NAMALWA (cell line): ENCODE results near the gene MIEF2.
A peak's percentile ranks its signal among the peaks of the same experiment; 100 is the strongest.

ENCODE experiments used
- DNase-seq: peaks from one replicate; pipeline ENCODE4 v3.0.0-alpha.2; 2015; ENCODE audit warnings: low spot score

The MIEF2 gene

DNA sequence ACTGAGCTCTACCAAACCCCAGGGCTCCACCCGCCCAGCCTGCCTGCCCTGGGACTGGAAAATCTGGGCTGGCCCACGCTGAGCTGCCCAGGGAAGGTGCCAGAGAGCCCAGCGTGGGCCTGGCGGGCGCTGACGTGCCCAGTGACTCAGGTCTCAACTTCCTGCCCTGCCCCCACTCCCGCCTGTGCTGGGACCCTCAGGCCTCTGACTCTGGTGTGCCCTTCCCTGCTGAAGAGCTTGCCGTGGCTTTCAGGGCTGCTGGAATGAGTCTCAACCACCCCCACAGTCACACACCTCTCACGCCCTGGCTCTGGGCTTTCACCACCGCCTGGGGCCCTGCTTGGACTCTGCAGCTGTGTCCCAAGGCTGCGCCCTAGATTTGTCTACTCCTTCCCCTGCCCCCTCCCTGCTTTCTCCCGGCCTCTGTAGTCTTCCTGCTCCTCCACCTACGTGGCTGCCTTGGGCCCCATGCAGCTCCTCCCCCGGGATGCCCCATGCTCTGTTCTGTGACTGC, 24.7 kb upstream of the MIEF2 start:
- DNase-seq = no peak

DNA sequence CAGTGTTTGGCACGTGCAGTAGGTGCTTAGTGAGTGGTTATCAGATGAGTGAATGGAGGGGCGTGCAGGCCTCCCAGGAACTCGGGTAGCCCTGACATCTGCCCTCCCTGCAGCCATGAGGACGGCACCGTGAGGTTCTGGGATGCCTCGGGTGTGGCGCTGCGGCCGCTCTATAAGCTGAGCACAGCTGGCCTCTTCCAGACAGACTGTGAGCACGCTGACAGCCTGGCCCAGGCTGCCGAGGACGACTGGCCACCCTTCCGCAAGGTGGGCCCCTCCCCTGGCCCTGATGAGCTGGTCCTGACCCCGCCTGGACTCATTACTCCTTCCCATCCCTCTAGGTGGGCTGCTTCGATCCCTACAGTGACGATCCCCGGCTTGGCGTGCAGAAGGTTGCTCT, 24.0 kb upstream of the MIEF2 start:
- no peak for DNase-seq

DNA sequence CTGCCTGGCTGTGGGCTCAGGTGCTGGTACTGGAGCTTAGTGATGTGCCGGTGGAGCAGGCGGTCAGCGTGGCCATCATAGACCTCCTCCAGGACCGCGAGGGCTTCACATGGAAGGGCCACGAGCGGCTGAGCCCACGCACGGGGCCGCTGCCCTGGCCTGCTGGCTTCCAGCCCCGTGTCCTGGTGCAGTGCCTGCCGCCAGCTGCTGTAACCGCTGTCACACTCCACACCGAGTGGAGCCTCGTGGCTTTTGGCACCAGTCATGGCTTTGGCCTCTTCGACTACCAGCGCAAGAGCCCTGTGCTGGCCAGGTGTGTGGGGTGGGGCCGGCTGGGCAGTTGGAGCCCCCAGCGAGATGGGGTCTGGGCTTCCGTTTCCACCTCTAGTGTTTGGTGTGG, 23.0 kb upstream of the MIEF2 start:
- no peak for DNase-seq

DNA sequence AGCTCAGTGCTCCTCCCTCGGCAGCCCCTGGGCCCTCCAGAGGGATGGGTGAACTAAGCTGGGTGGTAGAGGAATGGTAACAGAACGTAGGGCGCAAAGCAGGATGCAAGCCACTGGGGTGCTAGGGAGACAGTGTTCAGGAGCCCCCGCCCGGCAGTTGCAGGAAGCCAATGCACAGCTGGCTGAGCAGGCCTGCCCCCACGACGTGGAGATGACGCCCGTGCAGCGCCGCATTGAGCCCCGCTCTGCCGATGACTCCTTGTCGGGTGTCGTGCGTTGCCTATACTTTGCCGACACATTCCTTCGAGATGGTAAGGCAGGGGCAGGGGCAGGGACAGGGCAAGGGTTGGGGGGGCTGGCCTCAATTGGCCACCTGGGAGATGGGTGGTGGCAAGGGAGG, 22.2 kb upstream of the MIEF2 start:
- DNase-seq = no peak

DNA sequence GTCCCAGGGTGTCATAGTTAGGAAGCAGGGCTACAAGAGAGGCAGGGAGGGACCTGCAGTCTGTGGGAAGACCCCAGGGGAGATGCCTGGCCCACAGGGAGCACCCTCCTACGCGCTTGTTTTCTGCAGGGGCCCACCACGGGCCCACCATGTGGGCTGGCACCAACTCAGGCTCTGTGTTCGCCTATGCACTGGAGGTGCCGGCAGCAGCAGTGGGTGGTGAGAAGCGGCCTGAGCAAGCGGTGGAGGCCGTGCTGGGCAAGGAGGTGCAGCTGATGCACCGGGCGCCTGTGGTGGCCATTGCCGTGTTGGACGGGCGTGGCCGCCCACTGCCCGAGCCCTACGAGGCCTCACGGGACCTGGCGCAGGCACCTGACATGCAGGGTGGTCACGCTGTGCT, 20.0 kb upstream of the MIEF2 start:
- no peak for DNase-seq

DNA sequence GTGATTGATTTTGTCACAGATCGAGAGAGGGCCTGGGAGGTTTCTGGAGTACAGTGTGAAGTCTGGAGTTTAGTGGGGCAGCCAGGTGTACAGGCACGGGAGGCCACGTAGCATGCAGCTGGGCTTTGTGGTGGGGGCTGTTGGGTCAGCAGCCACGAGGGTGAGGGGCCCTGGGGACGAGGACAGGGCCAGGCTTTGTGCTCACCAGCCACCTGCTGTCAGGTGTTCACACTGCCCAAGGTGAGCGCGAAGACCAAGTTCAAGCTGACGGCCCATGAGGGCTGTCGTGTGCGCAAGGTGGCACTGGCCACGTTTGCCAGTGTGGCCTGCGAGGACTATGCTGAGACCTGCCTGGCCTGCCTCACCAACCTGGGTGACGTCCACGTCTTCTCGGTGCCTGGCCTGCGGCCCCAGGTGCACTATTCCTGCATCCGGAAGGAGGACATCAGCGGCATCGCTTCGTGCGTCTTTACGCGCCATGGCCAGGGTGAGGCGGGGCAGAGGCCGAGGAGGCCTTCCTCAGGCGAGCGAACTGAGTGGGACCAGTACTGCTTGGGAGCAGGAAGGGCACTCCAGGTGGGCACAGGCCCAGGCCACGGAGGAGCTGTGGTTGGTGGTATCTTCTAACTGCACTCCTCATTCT, 19.1 kb upstream of the MIEF2 start:
- DNase-seq = no peak

DNA sequence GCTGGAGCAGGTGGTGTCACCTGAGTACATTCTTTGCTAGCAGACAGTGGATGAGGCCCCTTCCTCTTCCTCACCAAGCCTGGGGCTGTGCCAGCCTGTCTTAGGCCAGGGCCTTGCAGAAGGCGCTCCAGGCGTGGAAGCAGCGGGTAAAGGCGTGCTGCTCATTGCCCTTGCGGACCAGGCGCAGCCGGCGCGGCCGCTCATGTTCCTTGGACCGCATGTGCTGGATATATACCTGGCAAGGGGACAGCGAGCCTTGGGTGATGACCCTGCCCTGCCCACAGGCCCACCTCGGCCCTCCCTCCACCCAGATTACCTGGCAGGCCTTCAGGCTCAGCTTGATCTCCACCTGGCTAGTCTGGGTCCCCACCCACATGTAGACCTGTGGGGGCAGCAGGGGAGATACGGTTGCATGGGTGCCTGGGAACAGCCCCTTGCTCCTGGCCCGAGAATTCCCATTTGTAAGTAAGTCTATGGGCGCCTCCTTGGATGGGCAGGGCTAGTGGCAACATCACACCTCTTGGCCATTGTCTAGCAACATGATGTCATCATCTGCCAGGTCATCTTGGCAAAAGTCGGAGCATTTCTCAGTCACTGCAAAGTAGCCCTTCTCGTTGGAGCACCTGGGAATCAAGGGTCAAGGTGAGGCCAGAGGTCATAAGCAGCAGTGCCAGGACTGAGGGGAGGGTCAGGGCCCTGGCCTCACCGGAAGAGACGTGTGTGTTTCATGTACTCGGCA, 15.3 kb upstream of the MIEF2 start:
- no peak for DNase-seq

DNA sequence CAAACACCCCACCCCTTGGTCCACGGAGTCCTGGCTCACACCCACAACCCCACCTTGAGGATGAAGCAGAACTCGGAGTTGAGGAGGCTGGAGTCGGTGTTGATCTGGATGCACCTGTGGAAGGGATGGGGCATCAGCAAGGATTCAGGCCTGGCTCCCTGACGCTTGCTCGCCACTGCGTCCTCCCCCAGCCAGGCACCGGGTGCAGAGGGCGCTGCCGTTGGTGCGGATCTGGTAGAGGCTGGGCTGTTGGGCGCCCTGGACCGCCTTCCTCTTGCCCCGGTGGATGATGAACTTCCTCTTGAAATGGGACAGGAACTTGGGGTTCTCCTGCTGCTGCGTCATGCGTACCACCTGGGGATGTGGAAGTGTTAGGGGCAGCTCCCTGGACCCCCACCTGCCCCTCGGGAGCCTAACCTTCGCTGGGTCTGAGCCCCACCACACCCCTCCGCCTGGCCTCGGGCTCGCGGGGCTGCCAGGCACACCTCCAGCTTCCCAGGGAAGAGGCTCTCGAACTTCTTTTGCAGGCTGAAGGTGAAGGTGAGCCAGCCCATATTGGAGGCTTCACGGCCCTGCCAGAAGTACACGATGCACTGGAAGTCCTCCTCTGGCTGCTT, 14.2 kb upstream of the MIEF2 start:
- DNase-seq = no peak

DNA sequence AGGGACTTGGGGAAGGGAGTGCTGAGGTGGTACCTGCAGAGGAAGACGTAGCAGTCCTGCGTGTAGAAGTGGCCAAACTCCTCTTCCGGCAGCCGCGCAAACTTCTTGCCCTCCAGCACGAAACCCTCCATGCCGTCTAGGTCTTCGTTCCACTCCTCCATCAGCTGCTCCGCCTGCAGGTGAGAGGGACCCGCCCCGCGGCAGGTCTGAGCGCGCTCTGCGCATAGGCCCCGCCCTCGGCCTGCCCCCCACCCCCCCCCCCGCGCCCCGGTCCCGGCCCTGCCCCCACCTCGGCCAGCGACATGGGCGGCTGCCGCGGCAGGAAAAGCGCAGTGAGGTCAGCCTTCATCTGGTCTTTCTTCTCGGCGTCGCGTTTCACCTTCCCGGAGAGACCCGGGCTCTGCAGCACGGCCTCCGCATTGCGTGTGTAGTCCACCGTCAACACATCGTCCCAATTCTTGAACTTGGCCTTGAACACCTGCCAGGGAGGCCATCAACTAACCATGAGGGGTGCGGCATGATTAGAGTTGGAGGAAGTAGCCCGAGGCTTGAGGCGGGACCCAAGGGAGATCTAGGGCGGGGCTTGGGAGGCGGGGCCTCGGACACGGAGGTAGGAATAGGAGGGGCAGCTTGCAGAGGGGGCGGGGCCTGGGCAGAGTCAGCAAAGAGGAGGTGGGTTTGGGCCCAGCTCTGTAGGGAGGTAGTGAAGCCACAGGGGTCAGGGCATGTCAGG, 13.4 kb upstream of the MIEF2 start:
- DNase-seq = peak; percentile 45

DNA sequence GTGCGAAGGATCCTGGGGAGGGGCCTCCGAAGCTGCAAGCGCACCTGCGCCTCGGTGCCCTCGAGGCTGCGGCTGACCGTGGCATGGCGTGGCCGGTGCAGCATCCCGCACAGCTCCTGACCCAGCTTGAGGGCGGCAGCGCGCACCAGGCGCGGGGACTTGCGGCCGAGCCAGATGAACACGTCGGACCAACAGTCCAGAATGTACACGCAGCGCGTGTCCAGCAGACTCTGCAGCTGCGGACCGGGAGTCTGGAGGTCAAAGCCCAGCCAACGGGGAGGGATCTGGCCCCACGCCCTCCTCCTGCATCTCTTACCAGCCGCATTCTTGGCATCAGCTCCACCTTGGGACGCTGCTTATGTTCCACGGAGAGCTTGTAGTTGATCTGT, 12.9 kb upstream of the MIEF2 start:
- no peak for DNase-seq

DNA sequence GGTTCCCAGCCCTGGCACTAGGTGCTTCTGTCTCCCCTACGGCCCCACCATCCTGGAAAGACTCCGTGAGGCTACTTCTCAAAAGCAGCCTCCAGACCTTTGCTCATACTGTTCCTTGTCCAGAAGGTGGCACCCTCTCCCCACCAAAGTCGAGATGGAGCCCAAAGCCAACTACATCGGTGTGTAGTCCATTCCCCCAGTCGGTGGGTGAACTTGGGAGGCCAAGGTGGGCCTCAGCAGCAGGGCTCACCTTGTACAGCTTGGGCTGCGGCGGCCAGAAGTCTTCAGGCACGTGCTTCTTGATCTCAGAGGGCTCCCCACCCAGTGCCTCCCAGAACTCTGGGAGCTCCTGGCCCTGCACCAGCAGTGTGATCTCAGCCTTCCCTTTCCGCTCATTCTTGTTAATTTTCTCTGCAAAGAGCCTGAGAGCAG, 12.1 kb upstream of the MIEF2 start:
- peak; percentile 75 for DNase-seq

DNA sequence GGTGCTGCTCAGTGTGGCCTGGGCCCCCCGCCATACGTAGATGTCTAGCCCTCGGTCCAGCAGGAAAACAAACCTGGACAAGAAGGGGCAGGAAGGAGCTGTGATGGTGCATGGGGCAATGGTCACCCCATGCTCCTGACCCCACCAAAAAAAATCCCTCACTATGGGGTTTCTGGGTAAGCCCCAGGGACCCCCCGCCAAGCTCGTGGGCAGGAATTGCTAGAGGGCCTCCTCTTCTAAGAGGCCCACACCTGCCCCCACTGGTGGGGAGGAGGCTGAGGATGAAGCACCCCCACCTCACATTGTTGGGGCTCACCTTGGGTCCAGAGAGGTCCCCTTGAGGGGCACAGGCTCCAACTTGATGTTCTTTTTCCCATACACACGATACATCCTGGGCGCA, 11.7 kb upstream of the MIEF2 start:
- no peak for DNase-seq

DNA sequence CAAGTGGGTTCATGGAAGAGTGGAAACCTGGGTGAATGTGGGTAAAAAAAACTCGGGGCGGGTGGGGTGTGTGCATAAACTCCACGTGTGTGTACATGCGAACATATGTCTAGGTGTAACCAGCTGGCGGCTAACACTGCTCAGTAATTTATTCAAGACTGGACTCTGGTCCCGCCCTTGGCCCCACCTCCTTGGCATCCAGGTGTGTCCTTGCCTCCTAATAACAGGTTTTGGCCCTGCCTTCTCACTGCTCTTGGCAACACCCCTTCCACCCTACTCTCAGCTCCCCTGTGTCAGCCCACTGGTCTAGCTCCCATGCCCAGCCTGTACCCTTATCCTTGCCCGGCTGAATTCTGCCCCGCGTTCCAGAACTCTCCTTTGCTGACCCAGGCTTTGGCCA, 10.2 kb upstream of the MIEF2 start:
- DNase-seq = no peak

DNA sequence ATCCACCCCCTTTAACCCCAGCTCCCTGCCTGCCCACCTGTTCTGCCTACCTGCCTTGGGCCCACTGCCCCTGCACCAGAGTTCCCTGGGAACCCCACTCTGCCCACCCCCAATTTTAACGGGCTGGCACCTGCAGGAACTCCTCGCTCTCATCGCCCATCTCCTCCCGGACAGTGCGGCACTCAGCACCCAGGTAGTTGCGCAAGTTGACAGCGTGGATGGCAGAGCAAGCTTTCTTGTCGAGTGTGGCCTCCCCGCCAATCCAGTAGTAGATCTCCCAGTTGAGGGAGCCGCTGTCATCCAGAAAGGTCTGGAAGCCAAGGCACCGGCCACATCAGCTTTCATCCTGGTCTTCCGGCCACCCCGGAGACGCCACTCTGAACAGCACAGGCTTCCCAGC, 9.8 kb upstream of the MIEF2 start:
- DNase-seq = no peak

DNA sequence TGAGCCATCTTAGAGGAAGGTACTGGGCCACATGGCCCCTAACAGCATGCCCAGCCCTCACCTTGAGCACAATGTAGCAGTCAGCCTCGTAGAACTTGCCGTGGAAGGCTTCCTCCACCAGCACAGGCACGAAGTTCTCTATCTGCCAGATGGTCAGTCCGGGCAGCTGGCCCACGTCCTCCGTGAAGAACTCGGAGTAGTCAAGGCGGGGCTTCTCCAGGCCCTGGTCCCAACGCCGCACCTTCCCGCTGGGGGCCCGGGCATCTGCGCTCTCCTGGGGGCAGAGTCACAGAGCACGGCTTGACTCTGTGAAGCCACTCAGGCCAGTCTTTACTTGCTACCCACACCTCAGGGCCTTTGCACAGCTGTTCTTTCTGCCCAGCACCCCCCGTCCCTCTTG, 9.3 kb upstream of the MIEF2 start:
- no peak for DNase-seq

DNA sequence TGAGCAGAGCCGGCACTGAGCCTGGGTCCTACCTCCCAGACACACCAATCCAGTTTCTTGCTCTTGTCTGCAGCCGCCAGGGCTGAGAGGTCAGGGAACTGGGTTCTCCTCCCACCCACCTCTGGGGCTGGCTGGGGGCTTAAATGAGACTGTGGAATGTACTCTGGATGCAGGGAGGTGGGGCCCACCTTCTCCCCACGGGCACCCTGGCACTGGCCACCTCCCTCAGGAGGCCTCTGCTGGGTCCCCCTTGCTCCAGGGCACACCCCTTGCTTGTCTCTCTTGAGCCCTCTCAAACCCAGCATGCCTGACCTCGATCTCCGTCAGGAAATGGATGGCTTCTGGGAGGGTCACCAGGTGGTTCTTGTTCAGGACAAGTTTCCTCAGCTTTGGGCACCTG, 8.3 kb upstream of the MIEF2 start:
- no peak for DNase-seq

DNA sequence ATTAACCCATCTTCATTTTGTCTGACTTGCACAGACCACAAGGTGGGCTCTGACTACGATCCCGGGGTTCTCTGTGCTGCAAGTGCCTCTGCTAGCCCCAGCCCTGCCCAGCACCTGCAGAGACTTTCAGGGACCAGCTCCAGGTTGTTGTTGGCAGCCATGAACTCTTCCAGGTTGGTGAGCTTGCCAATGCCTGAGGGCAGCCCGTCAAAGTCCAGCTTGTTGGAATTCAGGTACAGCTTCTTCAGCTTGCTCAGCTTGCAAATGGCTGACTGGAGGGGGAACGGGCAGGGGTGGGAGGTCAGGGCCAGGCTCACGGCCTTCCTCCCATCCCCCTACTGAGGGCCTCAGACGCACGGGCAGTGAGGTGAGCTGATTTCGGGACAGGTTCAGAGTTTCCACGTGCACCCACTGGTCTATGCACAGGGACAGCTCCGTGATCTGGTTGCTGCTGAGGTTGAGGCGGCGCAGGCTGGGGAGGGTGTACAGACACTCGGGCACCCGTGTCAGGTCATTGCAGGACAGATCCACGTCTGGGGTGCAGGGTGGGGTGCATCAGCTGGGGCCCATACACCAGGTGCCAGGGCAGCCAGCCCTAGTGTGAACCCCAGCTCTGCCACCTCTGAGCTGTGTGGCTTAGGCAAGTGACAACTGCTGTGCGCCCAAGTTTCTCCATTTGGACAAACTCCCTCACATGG, 7.1 kb upstream of the MIEF2 start:
- DNase-seq = no peak

DNA sequence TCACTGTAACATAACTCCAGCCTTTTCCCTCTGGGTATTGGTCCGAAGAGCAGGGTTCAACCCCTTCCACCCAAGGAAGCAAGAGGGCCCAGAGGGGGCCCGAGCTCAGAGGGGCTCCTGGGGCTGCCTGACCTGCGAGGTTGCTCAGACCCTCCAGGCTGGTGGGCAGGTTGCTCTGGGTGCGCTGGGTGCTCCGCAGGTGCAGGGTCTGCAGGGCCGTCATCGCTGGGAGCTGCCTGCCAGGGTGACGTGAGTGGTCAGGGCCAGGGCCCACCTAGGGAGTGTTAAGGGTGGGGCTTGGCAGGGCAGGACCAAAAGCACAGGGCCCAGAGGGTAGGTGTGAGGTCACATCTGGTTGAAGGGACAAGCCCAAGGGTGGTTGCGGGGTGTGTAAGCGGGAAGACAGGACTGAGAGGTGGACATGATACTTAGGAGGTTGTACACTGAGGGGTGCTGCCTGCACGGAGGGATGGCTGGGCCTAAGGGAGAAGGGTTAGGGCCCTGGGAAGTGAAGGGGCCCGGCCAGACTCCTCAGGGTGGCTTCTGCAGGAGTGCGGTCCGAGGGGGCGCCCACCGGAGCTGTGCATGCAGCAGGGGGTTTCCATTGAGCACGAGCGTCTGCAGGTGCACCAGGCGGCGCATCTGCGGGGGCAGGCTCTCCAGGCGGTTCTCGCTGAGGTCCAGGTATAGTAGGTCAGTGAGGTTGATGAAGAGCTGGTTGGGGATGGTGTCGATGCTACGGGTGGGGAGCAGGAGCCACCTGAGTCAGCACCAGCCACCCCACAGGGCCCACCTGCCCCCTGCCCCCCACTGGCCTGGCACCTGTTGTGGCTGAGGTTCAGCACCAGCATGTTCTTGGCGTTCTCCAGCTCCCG, 6.3 kb upstream of the MIEF2 start:
- no peak for DNase-seq

DNA sequence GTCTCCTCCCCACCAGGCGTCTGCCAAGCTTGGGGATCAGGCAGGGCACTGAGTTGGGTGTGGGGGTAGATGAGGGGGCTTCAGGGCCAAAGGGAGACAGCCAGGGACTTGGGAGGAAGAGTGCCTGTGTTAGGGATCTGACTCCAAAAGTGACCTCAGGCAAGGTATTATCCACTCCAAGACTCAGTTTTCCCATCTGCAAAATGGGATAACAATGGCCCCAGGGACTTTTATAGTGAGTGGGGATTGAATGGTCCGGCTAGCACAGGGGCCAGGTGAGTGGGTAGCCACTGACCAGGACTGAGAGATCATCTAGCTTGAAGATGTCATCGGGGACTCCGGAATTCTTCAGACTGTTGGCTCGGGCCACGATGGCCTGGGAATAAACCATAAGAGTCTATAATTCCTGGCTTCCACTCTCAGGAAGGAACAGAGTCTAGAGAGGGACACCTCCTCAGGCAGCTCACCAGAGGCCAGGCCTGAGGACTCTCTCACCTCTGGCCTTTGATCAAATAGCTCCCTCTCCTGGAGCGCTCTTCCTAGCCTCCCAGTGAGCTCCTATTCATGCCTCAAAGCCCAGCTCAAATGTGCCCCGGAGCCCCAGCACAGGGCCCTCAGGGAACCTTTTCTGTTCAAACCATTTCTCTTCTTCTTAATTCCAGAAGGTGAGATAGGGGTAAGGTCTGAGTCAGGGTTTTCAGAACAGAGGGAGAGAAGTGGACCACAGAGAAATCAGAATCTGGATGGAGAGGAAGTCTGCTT, 5.4 kb upstream of the MIEF2 start:
- DNase-seq = no peak

DNA sequence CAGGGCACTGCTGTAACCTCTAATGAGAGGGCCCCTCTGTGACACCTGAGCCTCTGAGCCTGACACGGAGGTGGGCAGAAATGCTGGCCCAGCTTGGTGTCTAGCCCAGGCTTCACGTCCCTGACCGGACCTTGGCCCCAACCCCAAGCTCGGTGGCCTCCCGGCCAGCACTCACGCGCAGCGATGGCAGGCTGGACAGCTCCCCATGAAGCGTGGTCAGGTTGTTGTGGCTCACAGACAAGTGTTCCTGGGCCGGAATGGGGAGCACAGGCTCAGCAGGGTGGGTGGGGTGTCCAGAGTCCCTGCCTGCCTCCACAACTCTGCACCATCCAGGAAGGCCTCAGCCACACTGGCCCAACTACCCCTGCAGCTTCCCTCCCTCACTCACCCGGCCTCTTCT, 4.1 kb upstream of the MIEF2 start:
- DNase-seq = no peak
